Erythroblast (primary cell): ENCODE data around the gene GLIS2.
"Not testable (repeated sequence)": the region's sequence is repeated elsewhere in the genome, so short reads cannot be mapped to it uniquely, and the experiment has no call there.

Source experiments
- GATA1 ChIP-seq: IDR thresholded peaks from 2 replicates; pipeline ENCODE4 v1.6.1; 2011; ENCODE audit warnings: low read depth, mild to moderate bottlenecking, control low read depth, low read length, moderate library complexity
- POLR2A ChIP-seq: IDR thresholded peaks from 2 replicates; pipeline ENCODE4 v1.6.1; 2011; ENCODE audit warnings: mild to moderate bottlenecking, low read length

DNA sequence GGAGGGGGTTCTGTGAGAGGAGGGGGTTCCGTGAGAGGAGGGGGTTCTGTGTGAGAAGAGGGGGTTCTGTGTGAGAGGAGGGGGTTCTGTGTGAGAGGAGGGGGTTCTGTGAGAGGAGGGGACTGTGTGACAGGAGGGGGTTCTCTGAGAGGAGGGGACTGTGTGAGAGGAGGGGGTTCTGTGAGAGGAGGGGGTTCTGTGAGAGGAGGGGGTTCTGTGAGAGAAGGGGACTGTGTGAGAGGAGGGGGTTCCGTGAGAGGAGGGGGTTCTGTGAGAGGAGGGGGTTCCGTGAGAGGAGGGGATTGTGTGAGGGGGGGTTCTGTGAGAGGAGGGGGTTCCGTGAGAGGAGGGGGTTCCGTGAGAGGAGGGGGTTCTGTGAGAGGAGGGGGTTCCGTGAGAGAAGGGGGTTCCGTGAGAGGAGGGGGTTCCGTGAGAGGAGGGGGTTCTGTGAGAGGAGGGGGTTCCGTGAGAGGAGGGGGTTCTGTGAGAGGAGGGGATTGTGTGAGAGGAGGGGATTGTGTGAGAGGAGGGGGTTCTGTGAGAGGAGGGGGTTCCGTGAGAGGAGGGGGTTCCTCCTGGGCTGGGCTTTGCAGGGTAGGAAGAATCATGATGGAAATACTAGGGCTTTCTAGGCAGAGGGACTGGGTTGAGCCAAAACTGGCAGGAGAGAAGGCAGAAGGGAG is 28.6 kb downstream of the GLIS2 start:
- not testable (repeated sequence) for TF ChIP-seq POLR2A, GATA1
